Measurements from ENCODE around the gene MTMR12.

MTMR12 gene, protein sequence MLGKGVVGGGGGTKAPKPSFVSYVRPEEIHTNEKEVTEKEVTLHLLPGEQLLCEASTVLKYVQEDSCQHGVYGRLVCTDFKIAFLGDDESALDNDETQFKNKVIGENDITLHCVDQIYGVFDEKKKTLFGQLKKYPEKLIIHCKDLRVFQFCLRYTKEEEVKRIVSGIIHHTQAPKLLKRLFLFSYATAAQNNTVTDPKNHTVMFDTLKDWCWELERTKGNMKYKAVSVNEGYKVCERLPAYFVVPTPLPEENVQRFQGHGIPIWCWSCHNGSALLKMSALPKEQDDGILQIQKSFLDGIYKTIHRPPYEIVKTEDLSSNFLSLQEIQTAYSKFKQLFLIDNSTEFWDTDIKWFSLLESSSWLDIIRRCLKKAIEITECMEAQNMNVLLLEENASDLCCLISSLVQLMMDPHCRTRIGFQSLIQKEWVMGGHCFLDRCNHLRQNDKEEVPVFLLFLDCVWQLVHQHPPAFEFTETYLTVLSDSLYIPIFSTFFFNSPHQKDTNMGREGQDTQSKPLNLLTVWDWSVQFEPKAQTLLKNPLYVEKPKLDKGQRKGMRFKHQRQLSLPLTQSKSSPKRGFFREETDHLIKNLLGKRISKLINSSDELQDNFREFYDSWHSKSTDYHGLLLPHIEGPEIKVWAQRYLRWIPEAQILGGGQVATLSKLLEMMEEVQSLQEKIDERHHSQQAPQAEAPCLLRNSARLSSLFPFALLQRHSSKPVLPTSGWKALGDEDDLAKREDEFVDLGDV

GRCh38 chr5:32312595-32313332, at the start of gene MTMR12:
MTMR12 (minus strand) TSS chr5:32312939; CDS start chr5:32312838, 101 bp downstream.
- DNase-seq: peak; percentile 100

- no peak for DNase-seq
Observed at GRCh38 chr5:32362527-32362926, 49.8 kb upstream of the MTMR12 start.

GRCh38 chr5:32360906-32361305, 48.2 kb upstream of the MTMR12 start:
- no peak for DNase-seq

DNA sequence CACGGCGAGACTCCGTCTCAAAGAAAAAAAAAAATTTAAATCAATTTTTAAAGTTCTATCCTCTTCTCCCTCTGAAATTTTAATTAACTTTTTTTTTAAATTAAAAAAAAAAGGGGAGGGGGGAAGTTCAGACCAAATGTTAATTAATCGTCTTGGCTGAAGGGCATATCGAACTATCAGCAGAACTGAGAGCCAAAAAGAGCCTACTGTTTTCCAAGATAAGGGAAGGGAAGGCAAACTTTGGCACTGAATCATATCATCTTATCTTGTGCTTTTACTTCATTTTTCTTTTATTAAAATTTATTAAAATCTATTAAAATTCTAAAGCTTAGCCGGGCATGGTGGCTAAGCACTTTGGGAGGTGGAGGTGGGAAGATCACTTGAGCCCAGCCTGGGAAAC, 45.9 kb upstream of the MTMR12 start:
- DNase-seq: no peak

DNA sequence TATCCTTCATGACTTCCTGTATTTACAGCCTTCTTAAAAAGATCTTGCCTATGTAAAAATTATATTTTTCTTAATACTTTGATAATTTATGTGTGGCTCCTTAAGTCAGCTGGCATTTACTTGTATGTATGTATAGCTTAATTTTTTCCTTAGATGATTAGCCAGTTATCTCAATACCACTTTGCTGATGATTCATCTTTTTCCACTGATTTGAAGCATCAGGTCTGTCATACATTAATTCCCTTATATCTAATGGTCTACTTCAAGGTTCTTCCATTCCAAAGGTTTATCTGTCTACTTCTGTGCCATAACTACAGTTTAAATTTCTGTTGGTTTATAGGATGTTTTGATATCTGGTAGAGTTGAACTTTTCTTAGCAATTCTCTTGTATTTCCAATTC, 44.9 kb upstream of the MTMR12 start:
- no peak for DNase-seq

DNA sequence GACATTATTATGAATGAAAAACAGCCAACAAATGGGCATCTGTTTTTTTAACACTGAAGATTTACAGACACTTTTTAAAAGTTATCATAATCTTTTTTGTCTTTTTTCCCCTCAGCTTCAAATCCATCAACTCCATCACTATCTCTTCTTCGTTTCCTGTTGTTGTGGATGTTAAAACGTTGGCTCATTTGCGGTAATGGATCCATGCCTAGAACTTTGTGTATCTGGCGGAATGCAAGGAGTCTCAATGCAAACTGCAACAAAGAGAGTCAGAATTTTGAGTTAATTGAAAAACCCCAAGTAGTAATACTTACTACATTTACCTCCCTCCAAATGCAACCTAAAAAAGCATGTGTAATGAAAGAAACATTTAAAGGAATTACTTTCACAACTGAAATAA, 42.9 kb upstream of the MTMR12 start:
- no peak for DNase-seq

- no peak for DNase-seq
Observed at GRCh38 chr5:32353420-32353819, 40.7 kb upstream of the MTMR12 start.

DNA sequence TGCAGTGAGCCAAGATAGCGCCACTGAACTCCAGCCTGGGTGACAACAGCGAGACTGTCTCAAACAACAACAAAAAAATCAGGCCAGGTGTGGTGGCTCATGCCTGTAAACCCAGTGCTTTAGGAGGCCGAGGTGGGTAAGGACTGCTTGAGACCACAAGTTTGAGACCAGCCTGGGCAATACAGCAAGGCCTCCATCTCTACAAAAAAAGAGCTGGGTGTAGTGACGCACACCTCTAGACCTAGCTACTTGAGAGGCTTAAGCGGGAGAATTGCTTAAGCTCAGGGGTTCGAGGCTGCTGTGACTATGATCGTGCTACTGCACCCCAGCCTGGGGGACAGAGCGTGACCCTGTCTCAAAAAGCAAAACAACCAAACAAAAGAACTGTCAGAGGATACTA, 39.9 kb upstream of the MTMR12 start:
- DNase-seq: no peak

GRCh38 chr5:32346869-32347268, 34.1 kb upstream of the MTMR12 start:
- no peak for DNase-seq

GRCh38 chr5:32343058-32343672, 30.4 kb upstream of the MTMR12 start:
- no peak for DNase-seq

DNA sequence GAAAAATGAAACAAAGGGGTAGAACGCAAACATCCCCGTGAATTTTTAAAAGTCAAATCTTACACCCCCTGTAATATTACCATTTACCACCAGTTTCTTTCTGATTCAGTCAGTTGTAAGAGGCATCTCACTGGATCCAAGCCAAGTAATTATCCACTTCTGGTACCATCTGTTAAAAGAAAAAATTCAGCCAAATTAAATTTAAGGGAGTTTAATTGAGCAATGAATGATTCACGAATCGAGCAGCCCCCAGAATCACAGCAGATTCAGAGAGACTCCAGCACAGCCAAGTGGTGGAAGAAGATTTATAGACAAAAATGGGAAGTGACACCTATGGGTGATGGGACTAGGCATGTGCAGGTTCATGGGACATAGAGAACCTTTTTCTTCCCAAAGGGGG, 29.9 kb upstream of the MTMR12 start:
- no peak for DNase-seq

DNA sequence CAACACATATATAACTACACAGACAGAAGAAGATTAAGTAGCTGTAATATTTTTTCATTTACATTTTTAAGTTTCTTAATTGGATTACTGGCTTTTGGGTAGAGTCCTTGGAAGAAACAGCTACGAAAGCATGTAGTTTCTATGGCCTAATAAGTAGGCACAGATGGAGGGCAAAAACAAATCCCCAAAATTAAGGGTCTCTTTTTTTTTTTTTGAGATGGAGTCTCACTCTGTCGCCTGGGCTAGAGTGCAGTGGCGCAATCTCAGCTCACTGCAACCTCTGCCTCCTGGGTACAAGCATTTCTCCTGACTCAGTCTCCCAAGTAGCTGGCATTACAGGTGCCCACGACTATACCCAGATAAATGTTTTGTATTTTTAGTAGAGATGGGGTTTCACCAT, 27.1 kb upstream of the MTMR12 start:
- DNase-seq: no peak

DNA sequence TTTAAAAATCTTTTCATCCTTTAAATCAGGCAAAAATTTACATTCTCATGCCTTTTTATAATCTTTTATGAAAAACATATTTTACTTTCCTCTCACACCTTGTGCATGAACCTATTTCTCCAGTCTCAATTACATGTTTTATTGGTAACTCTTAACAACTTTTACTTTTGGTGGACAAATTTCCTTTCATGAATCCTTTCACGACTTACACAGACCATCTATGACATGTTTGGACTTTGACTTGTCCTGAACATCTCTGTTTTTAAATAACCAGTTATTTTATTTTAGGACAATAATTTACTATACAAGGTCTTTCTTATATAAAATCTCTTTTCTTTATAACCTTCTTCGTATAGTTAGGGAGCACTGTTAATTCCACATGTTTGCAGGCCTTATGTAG, 26.5 kb upstream of the MTMR12 start:
- DNase-seq: no peak

- DNase-seq: no peak
Observed at GRCh38 chr5:32332966-32333365, 20.2 kb upstream of the MTMR12 start.

GRCh38 chr5:32332361-32332760, 19.6 kb upstream of the MTMR12 start:
- DNase-seq: no peak

DNA sequence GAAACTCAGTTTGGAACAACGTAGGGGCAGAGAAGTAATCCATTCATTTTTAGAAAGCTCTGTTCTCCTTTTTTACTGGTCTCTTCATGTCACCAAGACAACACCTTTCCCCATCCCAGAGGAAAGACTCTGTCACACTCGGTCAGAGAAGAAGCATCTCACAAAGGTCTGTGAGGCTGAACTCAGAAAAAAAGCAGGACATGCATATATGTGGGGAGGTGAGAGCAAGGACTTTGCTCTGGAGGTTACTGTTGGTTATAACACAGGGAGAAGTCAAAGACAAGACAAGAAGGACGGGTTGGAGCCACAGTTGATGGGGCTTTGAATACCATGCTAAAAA, 19.2 kb upstream of the MTMR12 start:
- DNase-seq: no peak

DNA sequence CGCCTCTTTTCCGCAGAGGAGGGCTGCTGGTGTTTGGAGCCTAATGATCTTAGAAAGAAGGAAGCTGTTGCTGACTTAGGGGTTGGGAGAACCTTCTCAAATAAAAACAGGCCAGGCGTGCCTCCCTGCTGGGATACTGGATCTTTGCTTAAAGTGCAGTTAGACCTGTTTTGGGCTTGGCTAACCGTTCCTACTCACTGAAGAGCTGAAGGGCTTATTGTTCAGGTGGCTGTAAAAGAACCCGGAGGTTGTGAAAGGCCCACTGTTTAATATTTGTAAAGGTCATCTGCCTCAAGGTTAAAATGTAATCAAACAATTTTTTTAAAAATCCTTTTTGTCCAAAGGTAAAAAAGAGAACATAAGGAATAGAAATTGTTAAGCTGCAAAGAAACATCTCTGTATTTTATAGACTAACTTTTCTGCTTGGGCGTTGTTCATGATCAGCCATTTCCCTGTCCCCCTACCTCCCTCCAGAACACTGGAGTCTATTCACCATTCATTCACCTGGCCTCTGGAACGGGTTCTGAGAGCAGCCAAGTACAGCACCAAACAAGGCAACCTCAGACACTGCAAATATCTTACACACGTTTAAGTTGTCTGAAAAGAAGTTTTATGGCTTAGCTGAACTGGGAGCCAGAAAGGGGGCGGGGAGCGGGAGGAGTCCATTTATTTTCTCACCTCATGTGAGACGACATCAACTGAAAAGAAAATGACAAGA, 18.6 kb upstream of the MTMR12 start:
- DNase-seq: no peak

- no peak for DNase-seq
Observed at GRCh38 chr5:32330126-32330971, 17.6 kb upstream of the MTMR12 start.

DNA sequence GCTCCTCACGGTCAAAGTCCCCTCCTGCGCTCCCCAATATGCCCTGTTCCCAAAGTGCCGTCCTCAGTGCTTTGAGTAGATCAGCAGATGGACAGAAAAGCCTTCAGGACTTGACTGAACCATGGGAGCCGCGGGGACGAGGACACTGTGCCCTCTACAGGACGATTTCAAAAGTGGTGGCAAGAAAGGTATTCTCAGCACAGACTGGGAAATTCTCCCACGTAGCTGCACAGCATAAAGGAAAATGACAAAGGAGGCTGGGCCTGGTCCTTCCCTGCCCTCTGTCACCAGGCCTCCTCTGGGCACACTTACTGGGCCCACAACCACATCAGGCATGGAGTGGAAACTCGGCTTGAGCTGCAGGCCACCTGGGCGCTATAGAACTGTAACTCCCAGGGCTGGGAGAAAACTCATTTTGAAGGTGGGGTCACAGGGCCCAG, 16.7 kb upstream of the MTMR12 start:
- peak; percentile 61 for DNase-seq

DNA sequence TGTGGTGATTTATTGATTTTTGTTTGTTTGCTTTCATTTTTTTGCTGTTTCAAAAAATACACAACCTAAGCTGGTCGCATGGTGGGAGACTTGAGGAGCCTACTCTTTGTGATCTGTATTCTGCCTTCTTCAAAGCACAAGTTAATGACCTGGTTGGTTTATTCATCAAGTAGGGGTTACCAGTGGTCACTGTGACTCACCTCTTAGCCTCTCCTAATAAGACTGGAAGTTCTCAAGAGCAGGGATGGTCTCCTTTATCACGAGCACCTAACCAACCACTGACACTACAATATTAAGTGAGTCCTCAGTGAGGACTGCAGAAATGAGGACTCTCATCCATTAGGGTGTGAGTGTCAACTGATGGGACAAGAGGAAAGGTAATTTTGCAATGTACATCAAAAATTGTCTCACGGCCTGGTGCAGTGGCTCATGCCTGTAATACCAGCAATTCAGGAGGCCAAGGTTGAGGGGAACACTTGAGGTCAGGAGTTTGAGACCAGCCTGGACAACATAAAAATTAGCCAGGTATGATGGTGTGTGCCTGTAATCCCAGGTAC, 13.6 kb upstream of the MTMR12 start:
- DNase-seq: no peak

- DNase-seq: no peak
Observed at GRCh38 chr5:32325616-32326015, 12.9 kb upstream of the MTMR12 start.
